GM18861 (cell line): ENCODE data around the gene WDR20.

Experiments
- ATAC-seq: cut with Tn5 transposase; IDR thresholded peaks from one replicate; pipeline ENCODE4 v1.9.1; 2021; ENCODE audit not compliant: unreplicated experiment

Gene WDR20

GRCh38 chr14:102196039-102196901 lies 56.6 kb downstream of the WDR20 start:
- ATAC-seq, result no peak

- ATAC-seq, result no peak
These were observed 57.2 kb downstream of the WDR20 start for GRCh38 chr14:102196902-102197230.

GRCh38 chr14:102197317-102197853 lies 57.7 kb downstream of the WDR20 start:
- ATAC-seq, result no peak

DNA sequence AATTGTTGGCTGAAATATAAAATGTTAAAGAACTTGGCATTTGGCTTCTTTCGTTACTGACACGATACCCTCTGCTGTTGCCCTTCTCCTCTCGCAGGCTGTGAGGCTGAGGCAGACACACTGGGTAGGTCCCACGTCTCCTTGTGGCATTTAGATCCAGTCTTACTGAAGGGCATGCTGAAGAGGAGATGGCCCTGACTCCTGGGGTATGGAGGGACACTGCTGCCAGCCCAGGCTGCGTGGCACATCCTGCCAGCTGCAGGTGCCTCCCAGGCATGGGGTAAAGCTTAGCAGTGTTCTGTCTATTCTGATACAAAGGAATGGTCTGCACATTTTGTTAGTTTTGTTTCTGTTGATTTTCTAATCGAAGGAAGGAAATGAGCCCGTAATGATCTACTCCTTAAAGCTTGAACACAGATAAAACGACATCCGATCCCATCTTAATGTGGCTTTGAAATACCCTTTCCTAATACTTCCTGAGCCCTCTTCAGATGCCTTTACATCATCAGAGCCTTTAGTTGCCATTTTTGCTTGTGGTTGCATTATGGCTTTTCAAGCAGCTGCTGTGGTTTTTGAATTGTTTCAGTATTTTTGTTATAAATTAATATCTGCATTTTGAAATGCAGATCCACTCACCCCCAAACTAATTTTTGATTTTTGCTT lies 61.1 kb downstream of the WDR20 start:
- no peak for ATAC-seq

GRCh38 chr14:102201353-102201738 lies 61.6 kb downstream of the WDR20 start:
- no peak for ATAC-seq

DNA sequence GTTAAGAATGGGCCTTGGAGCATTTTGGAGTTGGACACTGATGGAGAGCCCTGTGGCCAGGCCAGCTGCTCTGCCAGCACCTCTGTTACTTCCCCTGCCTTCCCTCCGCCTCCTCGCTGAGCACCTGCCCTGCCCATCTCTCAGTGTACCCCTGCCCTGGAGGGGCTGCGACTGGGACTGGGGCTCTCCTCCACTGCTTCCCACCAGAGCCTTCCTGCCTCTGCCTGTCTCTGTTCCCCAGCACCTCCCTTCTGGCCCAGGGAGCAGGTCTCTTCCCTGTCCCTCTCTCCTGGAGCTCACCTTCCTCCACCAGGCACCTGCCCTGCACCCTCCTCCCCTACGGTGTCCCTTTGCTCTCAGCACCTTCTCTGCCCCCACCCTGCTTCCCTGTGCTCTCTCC lies 62.1 kb downstream of the WDR20 start:
- no peak for ATAC-seq

DNA sequence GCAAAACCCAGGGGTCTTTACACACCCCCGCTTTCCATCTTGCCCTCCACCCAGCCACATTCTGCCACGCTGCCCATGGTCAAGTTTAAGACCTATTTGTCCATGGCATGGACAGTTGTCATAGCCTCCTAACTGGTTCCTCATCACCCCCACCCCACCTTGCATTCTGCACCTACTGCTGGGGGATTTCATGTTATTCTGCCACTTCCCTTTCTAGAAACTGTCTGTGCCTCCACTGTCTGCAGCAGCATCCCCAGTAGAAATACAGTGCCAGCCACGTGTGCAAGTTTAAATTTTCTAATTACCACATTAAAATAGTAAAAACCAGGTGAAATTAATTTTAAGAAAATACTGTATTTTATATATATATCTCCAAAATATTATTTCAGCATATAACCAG lies 63.2 kb downstream of the WDR20 start:
- ATAC-seq, result no peak

DNA sequence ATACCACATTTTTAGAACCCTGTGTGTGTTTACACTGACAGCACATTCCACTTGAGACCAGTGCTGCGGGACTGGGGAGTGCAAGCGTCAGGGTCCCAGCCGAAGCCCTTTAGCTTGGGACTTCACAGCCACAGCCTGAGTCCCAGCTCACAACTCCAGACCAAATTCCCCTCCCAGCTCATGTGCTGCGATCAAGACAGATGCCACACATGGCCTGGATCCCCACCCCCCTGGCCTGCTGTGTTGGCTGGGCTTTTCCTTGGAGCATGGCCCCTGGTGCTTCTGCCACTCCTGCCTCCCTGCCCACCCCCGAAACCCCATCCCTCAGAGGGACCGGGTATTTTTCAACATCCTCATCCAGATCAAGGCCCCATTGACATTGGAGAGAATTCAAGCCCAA lies 63.7 kb downstream of the WDR20 start:
- no peak for ATAC-seq

DNA sequence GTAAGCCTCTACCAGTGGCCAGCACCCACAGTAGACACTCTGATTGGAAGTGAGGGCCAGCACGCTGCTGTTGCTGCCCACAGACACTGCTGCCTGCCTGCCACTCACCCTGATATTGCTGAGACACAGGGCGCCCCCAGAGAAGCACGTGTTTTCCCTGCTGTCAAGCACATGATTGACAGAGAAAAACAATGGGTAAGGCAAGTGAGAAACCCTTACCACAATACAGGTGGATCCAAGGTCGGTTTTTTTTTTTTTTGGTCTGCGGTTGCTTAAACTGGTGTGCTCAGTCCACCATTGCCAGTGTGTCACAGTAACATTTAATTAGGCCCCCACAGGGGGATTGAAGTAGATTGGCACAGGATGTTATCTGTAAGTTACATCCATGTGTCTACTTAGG lies 65.9 kb downstream of the WDR20 start:
- ATAC-seq, result no peak

DNA sequence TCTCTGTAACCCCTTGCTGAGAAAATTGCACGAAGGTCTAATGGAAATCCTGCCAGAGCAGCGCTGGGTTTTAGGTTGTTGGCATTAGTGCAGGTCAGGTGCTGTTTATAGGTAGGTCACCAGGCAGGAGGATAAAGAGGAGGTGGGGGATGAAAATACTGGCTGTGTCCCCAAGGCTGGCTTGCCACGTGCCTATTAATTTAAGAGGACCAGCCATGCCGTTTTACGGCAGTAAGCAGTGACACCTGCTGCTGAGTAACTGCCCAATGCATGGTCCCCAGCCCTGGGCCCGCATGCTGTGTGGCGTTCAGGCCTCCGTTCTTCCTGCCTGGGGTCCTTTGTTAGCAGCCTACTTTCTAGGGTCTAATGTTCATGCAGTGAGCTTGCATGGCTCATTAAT lies 67.2 kb downstream of the WDR20 start:
- no peak for ATAC-seq

GRCh38 chr14:102207831-102208365 lies 68.2 kb downstream of the WDR20 start:
- ATAC-seq, result no peak

- ATAC-seq, result no peak
These were observed 69.0 kb downstream of the WDR20 start for GRCh38 chr14:102208741-102209140.

DNA sequence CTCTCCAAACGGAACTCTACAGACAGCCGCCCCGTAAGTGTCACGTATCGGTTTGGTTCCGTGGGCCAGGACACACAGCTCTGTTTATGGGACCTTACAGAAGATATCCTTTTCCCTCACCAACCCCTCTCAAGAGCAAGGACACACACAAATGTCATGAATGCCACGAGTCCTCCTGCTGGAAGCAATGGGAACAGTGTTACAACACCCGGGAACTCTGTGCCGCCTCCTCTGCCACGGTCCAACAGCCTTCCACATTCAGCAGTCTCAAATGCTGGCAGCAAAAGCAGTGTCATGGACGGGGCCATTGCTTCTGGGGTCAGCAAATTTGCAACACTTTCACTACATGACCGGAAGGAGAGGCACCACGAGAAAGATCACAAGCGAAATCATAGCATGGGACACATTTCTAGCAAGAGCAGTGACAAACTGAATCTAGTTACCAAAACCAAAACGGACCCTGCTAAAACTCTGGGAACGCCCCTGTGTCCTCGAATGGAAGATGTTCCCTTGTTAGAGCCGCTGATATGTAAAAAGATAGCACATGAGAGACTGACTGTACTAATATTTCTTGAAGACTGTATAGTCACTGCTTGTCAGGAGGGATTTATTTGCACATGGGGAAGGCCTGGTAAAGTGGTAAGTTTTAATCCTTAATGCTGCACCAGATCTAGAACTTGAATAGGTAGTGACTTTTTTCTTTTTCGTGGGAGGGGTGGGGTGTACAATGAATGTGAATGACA lies 69.7 kb downstream of the WDR20 start:
- no peak for ATAC-seq

DNA sequence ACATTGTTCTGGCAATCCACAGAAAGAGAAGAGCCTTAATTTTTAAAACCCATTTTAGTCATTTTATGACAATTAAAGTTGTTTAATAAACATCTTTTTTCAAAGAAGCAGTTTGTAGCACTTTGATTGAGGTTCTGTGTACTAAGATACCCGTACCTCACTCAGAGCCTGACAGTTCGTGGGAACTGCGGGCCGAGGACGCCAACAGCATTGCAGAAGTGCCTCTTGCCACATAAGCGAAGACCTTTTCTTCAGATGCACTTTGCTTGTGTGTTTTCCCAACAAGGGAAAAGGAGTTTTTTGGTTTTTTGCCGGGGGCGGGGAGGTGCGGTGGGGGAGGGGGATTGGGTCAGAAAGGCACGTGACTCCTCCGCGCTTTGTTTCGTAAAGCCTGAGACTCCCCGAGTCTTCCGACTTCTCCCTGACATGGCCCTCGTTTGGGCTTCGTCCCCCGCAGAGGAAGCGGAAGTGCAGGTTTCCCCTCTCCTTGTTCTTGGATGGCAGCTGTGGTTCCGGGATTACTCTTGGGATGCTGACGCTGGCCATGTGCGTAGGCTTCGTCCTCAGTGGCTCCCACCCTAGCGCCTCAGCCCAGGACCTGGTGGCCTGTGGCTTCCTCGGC lies 70.8 kb downstream of the WDR20 start:
- no peak for ATAC-seq

DNA sequence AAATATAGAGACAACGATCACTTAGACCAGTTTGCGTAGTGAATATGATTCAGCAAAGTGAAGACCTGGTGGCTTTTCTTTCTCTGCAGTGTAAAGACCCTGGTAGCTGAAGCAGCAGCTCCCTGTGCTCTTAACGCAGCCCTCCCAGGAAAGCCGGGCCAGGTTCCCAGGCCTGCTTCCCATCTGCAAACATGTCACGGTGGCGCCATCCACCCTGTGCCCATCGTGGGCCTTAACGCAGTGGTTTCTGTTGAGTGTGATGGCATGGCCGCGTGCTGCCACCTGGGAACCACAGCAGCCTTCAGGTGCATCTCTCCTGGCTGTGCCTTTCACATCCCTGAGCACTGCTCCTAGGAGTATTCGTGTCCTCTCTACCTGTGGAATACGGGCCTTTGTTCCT lies 71.5 kb downstream of the WDR20 start:
- no peak for ATAC-seq

GRCh38 chr14:102212356-102212755 lies 72.7 kb downstream of the WDR20 start:
- ATAC-seq, result no peak

- ATAC-seq, result no peak
These were observed 73.1 kb downstream of the WDR20 start for GRCh38 chr14:102212845-102213244.

DNA sequence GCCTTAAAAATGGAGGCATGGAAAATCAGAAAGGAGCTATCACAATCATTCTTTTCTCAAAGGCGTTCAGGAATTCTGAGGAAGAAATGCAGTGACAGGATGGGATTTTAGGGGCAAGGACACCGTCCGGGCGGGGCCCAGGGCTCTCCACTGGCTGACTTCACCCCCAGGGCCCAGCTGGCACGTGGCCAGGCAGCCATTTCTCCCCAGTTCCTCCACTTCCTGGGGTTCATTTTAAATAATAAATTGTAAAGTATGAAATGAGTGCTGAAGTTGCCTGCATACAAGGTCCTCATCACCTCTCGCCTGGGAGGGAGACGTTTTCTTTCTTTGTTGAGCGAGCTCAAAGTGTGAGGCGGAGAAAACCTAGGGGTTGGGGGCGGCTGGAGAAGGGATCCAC lies 73.8 kb downstream of the WDR20 start:
- no peak for ATAC-seq

DNA sequence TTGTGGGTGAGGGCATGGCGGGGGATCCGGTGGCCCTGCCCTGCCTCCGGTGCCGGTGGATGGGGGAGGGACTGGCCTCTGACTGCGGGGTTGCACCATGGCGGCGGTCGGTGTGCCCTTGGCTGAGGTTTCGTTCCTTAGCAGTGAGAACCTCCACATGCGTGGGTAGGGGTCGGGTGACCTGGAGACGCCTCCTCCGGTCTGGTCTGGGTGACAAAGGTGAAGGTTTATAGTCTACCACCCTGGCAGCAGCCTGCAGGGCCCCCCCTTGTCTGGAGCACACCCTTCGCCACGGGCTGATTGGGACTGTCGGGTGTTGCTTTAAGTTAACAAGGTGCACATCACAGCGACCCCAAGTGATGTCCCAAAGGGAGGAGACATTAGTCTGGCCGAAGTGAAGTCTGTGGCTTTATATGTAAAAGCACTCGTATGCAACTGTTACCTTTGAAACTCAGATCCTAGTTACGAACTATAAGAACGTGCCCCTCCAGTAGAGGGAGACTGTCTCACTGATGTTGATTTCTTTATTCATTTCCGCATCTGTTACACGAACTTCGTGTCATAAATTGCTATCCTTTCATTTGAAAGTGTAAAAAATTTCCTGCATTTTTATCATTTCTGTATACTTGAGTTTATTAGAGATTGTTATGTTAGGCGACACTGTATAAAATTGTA lies 74.4 kb downstream of the WDR20 start:
- ATAC-seq, result no peak

- no peak for ATAC-seq
These were observed 75.4 kb downstream of the WDR20 start for GRCh38 chr14:102215071-102215470.
